ENCODE results near the gene UNC93B1.

The UNC93B1 gene

DNA sequence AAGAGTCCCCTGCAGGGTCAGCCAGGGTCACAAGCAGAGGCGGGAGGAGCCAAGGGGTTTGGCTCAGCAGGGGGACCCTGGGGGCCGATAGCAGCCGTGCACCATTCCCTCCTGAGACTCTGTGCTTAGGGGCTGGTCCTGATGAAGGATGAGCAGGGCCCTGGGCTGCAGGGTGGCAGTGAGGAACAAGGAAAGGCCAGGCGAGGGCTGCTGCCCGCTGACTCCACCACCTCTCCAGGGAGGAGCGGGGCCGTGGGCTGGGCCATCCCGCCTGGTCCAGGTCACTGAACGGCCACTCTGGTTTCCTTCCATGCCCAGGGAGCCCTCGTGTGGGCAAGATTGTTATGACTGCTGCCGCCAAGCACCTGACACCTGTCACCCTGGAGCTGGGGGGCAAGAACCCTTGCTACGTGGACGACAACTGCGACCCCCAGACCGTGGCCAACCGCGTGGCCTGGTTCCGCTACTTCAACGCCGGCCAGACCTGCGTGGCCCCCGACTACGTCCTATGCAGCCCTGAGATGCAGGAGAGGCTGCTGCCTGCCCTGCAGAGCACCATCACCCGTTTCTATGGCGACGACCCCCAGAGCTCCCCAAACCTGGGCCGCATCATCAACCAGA lies 17.4 kb upstream of the UNC93B1 start:
- no peak for DNase-seq

DNA sequence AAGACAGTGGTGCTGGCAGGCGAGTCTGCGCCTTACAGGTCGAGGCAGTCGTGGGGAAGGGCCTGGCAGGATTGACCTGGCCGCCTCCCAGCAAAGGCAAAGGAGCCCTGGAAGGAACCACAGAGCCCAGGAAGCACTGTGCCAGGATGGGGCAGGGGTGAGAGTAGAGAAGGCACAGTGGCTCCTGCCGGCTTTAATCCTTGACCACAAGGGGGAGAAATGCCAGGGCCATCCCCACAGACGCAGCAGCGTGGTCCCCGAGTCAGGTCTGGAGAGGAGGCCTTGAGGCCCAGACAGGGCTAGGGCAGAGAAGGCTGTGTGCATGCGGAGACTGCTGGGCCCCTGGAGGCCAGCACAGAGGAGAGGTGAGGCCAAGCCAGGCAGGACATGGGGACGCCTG lies 16.7 kb upstream of the UNC93B1 start:
- no peak for DNase-seq

DNA sequence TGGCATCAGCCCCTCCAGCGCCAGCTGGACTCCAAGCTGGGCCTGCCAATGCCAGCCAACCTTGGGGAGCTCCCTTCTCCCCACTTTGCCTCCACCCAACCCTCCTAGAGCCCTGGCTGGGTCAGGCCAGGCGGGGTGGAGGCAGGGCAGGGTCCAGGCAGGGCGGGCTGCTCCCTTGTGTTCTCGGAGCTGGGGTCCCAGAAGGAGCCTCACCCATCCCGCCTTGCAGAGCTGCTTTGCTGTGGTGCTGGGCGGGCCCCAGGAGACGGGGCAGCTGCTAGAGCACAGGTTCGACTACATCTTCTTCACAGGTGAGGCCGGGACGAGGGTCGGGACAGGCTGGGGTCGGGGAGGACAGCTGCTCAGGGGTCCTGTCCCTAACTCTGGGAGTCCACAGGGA lies 15.6 kb upstream of the UNC93B1 start:
- DNase-seq, result no peak

DNA sequence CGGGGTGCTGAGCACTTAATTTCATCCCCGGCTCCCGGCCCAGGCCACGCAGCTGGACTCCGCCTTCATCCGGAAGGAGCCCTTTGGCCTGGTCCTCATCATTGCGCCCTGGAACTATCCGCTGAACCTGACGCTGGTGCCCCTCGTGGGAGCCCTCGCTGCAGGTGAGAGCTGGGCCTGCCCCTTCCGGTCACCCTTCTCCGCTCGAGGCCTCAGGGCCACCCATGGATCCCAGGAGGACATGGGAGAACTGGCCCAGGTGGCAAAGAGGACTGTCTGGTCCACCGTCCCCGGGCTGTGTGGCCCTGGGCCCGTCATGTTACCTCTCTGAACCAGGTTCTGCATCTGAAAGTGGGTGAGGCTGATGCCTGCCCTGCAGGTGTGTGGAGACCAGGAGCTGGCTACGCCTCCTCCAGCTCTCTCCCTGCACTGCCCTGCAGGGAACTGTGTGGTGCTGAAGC lies 14.9 kb upstream of the UNC93B1 start:
- DNase-seq, result no peak

DNA sequence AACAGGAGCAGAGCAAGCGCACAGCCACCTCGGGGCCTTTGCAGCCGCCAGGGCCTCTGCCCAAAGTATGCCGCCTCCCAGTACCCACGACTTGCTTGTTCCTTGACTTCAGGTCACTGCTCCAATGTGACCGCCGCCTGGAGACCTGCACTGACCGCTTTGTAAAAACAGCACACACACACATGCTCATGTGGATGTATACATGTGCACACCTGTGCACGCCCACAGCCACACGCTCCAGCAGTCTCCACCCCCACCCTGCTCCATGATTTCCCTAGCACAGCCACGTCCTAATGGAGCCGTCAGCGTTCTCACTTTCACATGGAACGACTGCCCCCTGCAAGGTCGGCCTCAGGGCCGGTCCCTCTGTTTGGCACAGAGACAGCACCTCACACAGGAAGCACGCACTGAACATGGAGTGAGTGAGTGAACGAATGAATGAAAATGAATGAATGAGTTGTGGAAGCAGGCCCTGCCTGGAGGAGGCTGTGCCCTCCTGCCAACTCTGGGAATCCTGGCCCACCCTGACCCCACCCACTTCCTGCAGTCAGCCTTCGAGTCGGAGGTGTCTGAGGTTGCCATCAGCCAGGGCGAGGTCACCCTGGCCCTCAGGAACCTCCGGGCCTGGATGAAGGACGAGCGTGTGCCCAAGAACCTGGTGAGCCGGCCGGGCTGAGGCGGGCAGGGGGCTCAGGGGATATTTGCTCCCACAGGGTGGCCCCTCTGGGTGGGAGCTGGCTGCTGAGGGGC lies 14.3 kb upstream of the UNC93B1 start:
- DNase-seq, result no peak

DNA sequence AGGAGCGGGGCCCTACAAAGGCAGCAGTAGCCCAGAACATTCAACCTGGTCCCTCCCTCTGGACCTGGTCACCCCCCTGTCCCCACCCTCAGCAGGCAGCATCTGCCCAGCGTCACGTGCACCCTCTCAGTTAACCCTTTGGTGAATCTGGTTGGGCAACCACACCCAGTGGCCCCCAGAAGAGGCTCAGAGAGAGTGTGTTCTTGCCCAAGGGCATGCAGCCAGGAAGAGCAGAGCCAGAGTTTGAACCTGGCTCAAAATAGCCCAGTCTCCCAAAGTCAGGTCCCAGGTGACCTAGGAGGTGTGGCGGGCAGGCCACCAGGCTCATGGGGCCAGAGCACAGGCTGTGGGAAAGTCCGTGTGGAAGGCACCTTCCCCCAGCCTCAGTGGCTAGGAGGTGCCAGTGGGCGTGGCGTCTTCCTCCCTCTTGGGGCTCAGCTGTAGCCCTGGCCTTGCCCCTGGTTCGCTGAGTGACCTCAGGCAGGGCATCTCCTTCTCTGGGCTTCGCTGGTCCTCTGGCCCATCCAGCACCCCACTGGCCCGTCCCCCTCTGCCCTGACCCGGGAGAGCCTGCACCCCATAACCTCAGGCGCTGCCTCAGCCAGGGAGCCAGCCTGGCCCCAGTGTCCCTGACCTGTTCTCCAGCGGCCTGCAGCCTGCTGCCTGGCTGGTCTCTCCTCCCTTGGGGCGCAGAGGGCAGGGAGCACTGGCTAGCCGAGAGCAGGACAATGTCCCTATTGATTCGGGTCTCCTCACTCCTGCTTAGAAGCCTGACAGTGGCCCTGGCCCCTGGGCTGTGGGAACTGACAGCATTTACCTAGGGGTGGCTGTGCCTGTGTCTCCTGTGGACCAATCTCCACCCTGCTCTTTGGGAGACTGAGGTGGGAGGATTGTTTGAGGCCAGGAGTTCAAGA lies 13.3 kb upstream of the UNC93B1 start:
- no peak for DNase-seq

DNA sequence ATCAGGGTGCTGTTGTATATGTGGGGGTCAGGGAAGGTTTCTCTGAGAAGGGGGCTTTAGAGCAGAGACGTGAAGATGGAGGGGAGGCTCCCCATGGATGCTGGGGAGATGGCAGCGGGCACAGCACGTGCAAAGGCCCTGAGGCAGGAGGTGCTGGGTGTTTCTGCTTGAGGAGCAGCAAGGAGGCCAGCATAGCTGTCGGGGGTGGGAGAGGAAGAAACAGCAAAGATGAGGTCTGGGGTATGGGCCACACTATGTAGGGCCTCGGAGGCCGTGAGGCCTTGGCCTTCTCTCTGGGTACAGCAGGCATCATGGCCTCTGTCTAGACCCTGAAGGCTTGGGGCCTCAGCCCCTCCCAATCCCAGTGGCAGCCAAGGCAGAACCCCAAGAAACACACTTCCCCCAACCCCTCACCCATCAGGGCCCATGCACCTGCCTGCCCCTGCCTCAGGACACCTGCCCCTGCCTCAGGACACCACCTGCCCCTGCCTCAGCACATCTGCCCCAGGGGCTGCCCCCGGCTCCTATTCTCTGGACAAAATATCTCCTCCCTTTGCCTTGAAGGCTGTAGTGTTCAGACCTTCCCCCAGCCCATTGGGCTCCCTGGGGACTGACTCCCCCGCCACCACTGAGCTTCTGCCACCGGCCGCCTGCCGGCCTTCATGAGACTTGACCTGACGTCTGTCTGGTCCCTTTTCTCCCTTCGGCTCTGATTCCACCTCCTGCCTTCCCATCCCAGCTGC lies 12.4 kb upstream of the UNC93B1 start:
- no peak for DNase-seq

DNA sequence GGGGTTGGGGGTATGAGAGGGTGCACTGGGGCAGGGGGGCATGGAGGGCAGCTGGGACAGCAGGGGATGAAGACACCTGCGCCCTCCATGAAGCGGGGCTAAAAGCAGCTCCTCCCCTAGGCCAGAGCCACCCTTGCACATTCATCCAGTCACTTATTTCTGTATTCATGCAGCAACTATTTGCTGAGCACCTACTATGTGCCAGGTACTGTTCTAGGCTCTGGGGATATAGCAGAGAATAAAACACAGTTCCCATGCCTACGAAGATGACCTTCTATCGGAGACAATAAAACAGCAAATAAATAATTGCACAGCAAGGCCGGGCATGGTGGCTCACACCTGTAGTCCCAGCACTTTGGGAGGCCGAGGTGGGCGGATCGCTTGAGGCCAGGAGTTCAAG lies 11.6 kb upstream of the UNC93B1 start:
- no peak for DNase-seq

DNA sequence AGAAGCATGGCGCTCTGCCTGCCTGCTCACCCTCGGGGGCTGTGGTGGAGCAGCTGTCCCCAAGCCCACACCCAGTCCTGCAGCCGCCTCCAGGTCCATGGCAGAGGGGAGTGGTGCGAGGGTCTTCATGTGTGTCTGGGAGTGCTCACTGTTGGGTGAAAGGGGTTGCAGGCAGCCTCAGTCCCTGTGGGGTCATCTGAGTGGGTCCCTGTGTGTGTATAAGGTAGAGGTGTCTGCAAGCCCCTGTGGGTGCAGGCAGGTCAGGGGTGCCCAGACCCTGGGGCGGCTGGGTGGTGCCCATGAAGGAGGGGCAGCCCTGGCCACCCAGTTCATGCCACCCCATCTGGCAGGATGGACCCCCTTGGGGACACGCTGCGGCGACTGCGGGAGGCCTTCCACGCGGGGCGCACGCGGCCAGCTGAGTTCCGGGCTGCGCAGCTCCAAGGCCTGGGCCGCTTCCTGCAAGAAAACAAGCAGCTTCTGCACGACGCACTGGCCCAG lies 11.1 kb upstream of the UNC93B1 start:
- DNase-seq, result no peak

DNA sequence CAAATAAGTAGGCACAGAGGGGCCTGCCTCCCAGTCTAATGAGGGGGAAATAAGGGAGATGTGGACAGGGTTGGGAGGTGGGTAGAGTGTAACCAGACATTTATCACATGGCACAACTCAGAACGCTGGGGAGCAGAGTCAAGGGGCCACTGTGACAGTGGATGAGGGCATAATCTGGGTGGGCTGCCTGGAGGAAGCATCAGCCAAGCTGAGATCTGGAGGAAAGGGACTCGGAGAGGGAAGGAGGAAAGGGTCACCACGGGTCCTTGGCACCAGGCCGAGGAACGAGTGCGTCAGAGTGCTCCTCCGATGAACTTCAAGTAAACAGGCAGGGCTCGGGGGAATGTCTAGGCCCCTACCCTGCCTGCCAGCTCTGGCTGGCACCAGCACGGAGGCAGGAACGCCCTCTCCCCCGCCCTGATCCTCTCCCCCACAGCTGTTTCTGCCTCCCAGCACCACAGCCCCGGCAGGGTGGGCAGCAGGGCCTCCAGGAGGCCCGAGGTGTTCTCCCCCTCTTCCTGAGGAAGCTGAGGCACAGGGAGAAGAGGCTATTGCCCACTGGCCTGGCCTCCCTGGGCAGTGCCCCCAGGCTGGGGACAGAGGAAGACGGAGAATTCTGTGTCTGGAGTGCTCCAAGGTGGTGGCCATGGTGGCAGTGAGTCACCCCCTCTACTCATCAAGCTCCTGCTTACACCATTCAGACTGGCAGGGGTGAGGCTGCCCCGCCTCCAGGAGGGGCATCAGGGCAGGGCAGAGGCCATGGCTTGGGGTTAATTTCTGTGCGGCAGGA lies 10.5 kb upstream of the UNC93B1 start:
- DNase-seq, result no peak

DNA sequence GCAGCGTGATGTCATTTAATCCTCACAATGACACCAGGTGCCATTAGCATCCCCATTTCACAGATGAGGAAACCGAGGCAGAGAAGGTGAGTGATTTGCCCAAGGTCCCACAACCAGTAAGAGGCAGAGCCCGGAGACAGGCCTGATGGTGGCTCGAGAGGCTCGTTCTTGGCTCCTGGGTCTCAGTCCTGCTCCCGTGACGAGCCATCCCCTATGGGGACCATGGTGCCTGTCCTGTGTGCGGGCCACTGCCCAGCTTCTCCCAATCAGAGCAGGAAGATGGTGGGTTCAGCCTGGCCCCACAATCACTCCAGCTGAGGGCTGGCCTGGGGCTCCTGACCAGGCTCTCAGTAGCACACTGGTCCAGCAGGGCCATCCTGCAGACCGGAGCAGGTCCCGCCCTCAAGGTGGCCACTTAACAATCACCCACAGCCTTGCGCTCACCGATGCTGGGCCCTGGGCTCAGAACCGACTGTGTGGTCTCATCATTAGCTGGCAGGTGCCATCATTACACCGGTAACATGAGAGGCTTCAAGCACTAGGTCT lies 9.8 kb upstream of the UNC93B1 start:
- DNase-seq, result no peak

DNA sequence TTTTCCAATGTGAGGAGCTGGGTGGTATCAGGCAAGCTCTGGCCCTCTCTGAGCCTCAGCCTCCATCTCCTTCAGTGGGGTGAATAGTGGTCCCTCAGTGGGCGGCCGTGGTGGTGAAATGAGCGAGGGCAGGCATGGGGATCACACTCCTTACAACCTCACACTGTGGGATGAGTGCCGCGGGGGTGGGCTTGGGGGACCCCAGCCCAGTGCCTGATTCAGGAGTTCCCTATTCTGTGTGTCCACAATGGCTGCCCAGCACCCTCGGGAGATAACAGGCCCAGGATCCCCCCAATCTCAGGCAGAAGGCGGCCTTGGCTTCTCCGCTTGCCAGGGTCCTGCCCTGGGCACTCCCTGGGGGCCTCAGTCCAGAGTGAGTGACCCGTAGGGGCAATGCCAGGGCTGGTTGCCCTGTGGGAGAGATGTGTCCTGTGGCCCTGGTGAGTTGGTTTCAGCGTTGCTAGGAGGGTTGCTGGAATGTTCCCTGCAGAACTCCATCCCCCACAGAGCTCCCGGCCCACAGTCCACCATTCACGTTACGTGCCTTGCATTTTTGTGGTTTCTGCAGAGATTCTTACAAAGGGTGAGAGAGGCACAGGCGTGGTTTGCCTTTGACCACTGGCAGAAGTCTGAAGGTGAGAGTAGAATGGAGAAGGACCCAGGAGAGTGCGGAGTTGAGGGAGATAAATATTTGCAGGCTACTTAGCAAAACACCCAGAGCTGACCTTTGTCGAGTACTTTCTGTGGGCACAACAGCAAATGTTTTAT lies 9.1 kb upstream of the UNC93B1 start:
- DNase-seq, result no peak

DNA sequence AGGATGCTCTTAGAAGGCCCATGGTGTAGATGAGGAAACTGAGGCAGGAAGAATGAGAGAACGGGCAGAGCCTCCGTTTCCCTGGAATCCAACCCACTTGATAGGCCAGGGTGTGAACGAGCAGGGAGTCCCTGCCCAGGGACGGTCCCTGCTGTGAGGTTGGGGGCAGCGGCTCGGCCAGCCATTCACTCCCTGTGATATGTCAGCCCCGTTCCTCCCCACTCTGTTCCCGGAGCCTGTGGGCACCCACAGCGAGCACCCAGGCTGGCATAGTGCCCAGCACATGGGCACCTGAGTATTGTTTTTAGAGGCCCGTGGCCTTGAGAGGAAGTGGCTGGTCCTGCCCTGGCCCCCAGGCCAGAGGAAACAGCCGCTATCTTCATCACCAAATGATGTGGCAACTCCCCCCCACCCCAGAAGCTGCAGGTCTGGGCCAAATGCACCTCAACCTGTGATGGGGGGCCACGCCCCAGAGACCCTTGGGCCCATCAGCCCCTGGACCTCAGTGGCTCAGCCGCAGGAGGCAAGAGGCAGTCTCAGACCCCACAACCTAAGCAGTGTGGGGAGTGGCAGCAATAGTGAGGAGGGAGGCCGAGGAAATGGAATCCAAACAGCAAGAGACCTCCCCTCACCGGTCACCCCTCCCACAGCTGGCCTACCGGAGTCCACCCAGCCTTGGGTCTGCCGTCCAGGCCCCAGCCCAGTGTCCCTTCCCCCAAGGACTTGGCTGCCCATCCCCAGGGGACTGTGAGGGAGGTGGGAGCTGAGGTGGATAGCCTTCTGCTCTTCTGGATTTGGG lies 8.3 kb upstream of the UNC93B1 start:
- no peak for DNase-seq

DNA sequence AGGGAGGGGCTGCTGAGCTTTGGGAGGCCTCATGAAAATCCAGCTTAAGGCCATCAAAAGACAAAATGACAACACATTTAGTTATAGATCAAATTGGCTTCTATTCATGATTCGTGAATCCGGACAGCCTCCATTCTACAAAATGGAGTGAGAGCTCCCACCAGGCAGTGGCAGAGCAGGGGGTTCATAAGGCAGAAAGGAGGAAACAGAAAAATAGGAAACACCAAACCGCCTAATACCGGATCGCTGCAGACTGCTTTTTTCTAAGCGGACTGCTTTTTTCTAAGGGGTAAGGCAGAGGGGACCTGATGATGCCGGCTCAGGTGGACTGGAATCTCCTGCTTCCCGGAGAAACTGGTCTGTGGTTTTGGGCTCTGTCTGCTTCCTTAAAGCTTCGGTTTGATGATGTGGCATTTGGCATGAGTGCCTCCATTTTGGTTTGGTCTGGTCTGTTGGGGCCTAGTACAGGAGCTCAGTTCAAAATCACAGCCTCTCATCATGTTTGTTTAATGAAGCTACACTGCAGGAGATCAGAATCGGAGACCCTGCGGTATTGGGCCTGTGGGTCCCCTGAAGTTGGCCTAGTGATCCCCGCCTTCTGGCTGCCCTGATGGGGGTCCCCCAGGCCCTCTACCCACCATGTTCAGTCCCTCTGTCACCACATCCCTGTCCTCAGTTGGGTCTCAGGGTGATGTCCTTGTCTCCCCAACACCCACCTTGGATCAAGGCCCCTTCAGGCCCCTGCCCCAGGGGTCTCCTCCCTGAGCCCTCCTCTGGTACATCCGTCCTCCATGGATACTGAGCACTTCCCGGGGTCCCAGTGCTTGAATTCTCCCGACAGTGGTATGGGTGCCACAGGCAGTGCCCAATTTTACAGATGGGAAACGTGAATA lies 7.4 kb upstream of the UNC93B1 start:
- no peak for DNase-seq

DNA sequence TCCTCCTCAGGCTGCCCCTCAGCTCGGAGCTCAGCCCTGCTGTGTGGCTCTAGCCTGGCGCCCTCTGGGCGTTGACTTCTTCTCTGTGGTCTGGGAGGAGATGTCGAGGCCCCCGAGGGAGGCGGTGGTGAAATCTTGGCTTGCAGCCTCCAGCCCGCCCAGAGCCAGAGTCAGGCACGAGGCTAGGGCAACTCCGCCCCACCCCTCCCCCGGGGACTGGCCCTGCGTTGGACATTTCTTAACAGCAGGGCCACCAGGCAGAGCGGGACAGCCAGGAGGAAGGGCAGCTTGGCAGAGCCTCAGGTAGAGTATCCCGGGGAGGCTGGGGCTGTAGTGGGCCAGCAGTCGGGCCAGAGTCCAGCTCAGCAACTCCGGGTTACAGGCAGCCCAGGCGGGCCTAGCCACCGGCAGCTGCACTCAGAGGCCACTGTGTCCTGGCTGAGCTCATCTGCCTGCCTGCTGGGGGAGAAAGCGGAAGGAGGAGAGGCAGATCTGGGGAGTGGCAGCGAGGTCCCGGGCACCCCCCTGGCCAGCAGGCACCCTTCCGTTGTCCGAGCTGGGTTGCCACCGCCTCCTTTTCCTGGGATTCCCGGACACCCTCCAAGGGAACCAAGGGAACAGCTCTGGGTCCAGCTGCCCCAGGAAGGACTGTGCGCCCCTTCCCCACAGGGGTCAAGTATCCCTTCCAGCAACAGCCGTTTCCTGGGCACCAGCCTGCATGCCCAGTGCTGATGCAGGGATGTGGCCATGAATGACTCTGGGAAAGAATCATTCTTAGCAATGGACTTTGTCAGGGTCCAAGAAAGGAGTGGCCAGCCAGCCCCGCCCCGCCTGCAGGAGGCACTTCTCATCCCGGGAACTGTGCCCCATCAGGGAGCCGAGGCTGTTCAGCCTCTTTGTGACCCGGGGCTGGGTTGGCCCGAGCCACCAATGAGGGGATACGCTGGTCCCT lies 6.5 kb upstream of the UNC93B1 start, which contains the start of gene ALDH3B1:
Gene ALDH3B1 (plus strand): TSS at position 238 of the 952 bp plus-strand sequence. CDS start 4,971 bp downstream, outside the sequence.
- peak; percentile 15 for DNase-seq

DNA sequence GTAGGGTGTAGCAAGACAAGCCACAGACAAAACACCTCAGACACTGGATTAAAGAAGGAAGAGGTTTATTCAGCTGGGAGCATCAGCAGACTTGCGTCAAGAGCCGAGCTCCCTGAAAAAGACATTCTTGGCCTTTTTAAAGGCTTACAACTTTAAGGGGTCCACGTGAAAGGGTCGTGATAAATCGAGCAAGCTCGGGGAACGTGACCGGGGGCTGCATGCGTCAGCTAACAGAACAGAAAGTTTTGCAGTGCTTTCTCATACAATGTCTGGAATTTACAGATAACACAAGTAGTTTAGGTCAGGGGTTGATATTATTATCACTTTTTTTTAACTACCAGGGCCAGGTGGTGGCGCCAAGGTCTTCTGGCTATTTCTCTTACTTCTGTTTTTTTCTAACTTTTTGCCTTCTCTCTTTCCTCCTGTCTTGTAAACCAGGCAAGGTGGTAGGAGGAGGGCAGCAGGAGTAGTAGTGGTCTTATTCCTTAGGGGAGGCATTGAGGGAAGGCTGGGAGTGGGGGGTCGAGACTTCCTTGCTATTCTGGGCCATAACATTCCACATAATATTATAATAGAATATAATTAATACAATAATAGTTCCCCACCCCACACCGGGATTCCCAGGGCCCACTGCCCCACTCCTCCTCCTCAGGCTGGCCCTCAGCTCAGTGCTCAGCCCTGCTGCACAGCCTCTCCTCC lies 5.6 kb upstream of the UNC93B1 start:
- DNase-seq, result peak; percentile 20

All from CD4-positive, alpha-beta T cell treated with Interleukin-17A for 1 hour (primary cell).